Neural cell (in vitro differentiated cells): Measurements from ENCODE around the gene SMIM36.

Experiments used
- EZH2 ChIP-seq: fragments of 200-600, 300-800 bp; shearing (Covaris generic), sonication (generic); IDR thresholded peaks from 2 replicates; pipeline ENCODE4 v1.6.1; 2014; ENCODE audit warnings: antibody characterized with exemption, low read length, borderline replicate concordance, mild to moderate bottlenecking; ENCODE audit not compliant: insufficient read depth, poor library complexity, severe bottlenecking
- SMC3 ChIP-seq: fragments of 450-650 bp; conservative IDR thresholded peaks from 2 replicates; pipeline ENCODE4 v1.6.1; 2014; ENCODE audit warnings: antibody characterized with exemption, mild to moderate bottlenecking, moderate library complexity; ENCODE audit not compliant: poor library complexity
- TF ChIP-seq, protein P1 (sequence below): fragments of 450-650 bp; IDR thresholded peaks from 2 replicates; pipeline ENCODE4 v1.5.1; 2014; ENCODE audit warnings: antibody characterized with exemption, mild to moderate bottlenecking, moderate library complexity; ENCODE audit not compliant: poor library complexity, severe bottlenecking

DNA sequence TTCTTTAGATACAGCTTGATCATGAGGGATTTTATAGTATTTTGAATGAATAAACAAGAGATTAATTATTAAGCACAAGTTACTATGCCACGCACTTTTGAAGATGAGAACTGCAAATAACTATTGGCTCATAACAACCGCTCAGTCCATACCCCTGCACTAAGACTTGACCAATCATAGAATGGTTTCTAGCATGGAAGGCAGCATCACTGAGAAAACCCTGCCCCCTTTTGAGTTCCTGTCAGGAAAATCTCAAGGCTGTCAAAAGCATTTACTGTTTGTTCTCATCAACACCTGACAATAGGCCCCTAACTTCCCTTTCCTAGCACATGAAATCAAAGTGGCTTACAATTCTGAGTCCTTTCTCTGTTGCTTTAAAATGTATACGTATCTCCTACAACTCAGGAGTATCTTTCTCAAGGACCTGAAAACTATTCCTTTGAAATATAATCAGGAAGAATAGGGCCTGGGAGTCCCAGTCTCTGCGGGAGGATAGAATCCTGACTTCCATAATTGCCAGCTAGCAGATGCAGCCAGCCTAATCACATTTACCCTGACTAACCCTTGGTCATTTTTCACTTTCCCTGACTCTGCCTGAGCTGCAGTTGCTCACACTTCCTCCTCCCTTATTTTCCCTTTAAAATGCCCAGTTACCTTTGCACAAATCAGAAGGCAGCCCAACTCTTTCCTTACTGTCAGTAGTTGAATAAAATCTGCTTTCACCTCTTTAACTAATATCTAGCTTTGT, 80.5 kb downstream of the SMIM36 start:
- TF ChIP-seq, protein P1, sequence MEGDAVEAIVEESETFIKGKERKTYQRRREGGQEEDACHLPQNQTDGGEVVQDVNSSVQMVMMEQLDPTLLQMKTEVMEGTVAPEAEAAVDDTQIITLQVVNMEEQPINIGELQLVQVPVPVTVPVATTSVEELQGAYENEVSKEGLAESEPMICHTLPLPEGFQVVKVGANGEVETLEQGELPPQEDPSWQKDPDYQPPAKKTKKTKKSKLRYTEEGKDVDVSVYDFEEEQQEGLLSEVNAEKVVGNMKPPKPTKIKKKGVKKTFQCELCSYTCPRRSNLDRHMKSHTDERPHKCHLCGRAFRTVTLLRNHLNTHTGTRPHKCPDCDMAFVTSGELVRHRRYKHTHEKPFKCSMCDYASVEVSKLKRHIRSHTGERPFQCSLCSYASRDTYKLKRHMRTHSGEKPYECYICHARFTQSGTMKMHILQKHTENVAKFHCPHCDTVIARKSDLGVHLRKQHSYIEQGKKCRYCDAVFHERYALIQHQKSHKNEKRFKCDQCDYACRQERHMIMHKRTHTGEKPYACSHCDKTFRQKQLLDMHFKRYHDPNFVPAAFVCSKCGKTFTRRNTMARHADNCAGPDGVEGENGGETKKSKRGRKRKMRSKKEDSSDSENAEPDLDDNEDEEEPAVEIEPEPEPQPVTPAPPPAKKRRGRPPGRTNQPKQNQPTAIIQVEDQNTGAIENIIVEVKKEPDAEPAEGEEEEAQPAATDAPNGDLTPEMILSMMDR, result no peak
- TF ChIP-seq EZH2, result no peak
- no peak for TF ChIP-seq SMC3
